Activated naive CD4-positive, alpha-beta T cell treated with anti-CD3 and anti-CD28 coated beads for 36 hours (primary cell): ENCODE results near the gene OR10AD1. TPM values are rescaled to one million over a fixed set of nuclear protein-coding genes. Genes with fewer than 3 reads are reported as not detected.
A peak's percentile ranks its signal among the peaks of the same experiment; 100 is the strongest.

Source experiments
- CTCF ChIA-PET: fragments of 350-600 bp; sonication (Branson Sonifier 250); formaldehyde crosslinking; loops from one replicate; lab custom pipeline; 2021; ENCODE audit warnings: antibody characterized with exemption; lab: Charles Lee
- DNase-seq: peaks from one replicate; pipeline ENCODE4 v3.0.0-alpha.2; 2020
- H3K27ac Mint-ChIP-seq: one replicate; pipeline ENCODE4 v1.8.0; 2021; ENCODE audit warnings: mild to moderate bottlenecking, mixed read lengths
- H3K27me3 Mint-ChIP-seq: one replicate; pipeline ENCODE4 v1.8.0; 2021; ENCODE audit warnings: low read depth, mixed read lengths
- H3K36me3 Mint-ChIP-seq: one replicate; pipeline ENCODE4 v1.8.0; 2021; ENCODE audit warnings: low read depth, mixed read lengths
- H3K4me1 Mint-ChIP-seq: one replicate; pipeline ENCODE4 v1.8.0; 2021; ENCODE audit warnings: low read depth, mixed read lengths
- H3K4me3 Mint-ChIP-seq: one replicate; pipeline ENCODE4 v1.8.0; 2021; ENCODE audit warnings: mild to moderate bottlenecking, moderate library complexity, mixed read lengths
- H3K9me3 Mint-ChIP-seq: one replicate; pipeline ENCODE4 v1.8.0; 2021; ENCODE audit warnings: mixed read lengths
- intact Hi-C: fragments of 100-400 bp; cut with micrococcal nuclease; formaldehyde crosslinking; loops from one replicate; pipeline ENCODE4 v1.15.1; 2023
- total RNA-seq, 2 experiments: library from RNA; stranded (reverse); gene quantifications; one replicate each; pipeline ENCODE4 v1.2.3, GENCODE V29; 2021

The OR10AD1 gene
- total RNA-seq, 2 experiments from 2014 or later: not detected

- H3K27ac Mint-ChIP-seq: no peak overlapping the region
- no peak for DNase-seq
- H3K27me3 Mint-ChIP-seq: peaks cover 7% of the 10 kb centered on the region
- H3K9me3 Mint-ChIP-seq: no peaks in the 10 kb centered on the region
- CTCF ChIA-PET: interaction anchor here (0.5 to 1.3 kb wide), 3 partner anchors 9 to 239 kb away, joined by 3 to 5 read pairs (median 4); no protein-coding TSS in a partner anchor
- H3K36me3 Mint-ChIP-seq: no peaks in the 10 kb centered on the region
- no peak overlapping the region for H3K4me3 Mint-ChIP-seq
- intact Hi-C loops: no loop called here
- H3K4me1 Mint-ChIP-seq: peaks cover 20% of the 10 kb centered on the region
Measured at GRCh38 chr12:48179466-48179865, 23.6 kb downstream of the OR10AD1 start.

- H3K4me3 Mint-ChIP-seq: no peak overlapping the region
- intact Hi-C loops: no loop called here
- no peak for DNase-seq
- H3K9me3 Mint-ChIP-seq: no peaks in the 10 kb centered on the region
- CTCF ChIA-PET: interaction anchor here (1.0 kb wide), 2 partner anchors 11 to 440 kb away, joined by 3 to 4 read pairs; no protein-coding TSS in a partner anchor
- peaks cover 18% of the 10 kb centered on the region for H3K4me1 Mint-ChIP-seq
- no peak overlapping the region for H3K27ac Mint-ChIP-seq
- peaks cover 2% of the 10 kb centered on the region for H3K27me3 Mint-ChIP-seq
- H3K36me3 Mint-ChIP-seq: no peaks in the 10 kb centered on the region
Measured at GRCh38 chr12:48177982-48178381, 25.1 kb downstream of the OR10AD1 start.

- intact Hi-C loops: no loop called here
- peaks cover 2% of the 10 kb centered on the region for H3K27me3 Mint-ChIP-seq
Measured at GRCh38 chr12:48176417-48176751, 26.7 kb downstream of the OR10AD1 start.

GRCh38 chr12:48175613-48176416 is 27.3 kb downstream of the OR10AD1 start:
- no peak overlapping the region for H3K27ac Mint-ChIP-seq
- intact Hi-C loops: no loop called here
- CTCF ChIA-PET: interaction anchor here (0.6 to 2.9 kb wide), 4 partner anchors 11 to 183 kb away, joined by 3 to 12 read pairs (median 4); no protein-coding TSS in a partner anchor
- H3K36me3 Mint-ChIP-seq: no peaks in the 10 kb centered on the region
- H3K4me3 Mint-ChIP-seq: peak overlapping the region; percentile 32
- H3K27me3 Mint-ChIP-seq: peaks cover 2% of the 10 kb centered on the region
- H3K9me3 Mint-ChIP-seq: no peaks in the 10 kb centered on the region
- no peak for DNase-seq
- peaks cover 8% of the 10 kb centered on the region for H3K4me1 Mint-ChIP-seq

More at GRCh38 chr12:48176417-48176751, 26.7 kb downstream of the OR10AD1 start:
- Mint-ChIP-seq H3K4me3 (no peak overlapping the region), H3K36me3 (no peaks in the 10 kb centered on the region), H3K27ac (no peak overlapping the region), H3K4me1 (peaks cover 8% of the 10 kb centered on the region), H3K9me3 (no peaks in the 10 kb centered on the region)
- no peak for DNase-seq
- CTCF ChIA-PET: interaction anchor here (0.6 to 2.9 kb wide), 4 partner anchors 11 to 182 kb away, joined by 3 to 12 read pairs (median 4); no protein-coding TSS in a partner anchor

- no peak overlapping the region for H3K27ac Mint-ChIP-seq
- H3K4me1 Mint-ChIP-seq: no peaks in the 10 kb centered on the region
- no peaks in the 10 kb centered on the region for H3K9me3 Mint-ChIP-seq
- H3K36me3 Mint-ChIP-seq: no peaks in the 10 kb centered on the region
- CTCF ChIA-PET: interaction anchor here (0.7 to 1.4 kb wide), 2 partner anchors 9 to 20 kb away, joined by 3 to 4 read pairs; no protein-coding TSS in a partner anchor
- DNase-seq: no peak
- H3K27me3 Mint-ChIP-seq: no peaks in the 10 kb centered on the region
- intact Hi-C loops: loop anchor here (5.0 to 10.0 kb wide), 2 partner anchors 222 to 424 kb away; no protein-coding TSS in a partner anchor
- no peak overlapping the region for H3K4me3 Mint-ChIP-seq
Measured at GRCh38 chr12:48169011-48169410, 34.1 kb downstream of the OR10AD1 start.

GRCh38 chr12:48165089-48165981 is 37.8 kb downstream of the OR10AD1 start:
- Mint-ChIP-seq H3K4me1 (peaks cover 9% of the 10 kb centered on the region), H3K27me3 (no peaks in the 10 kb centered on the region), H3K9me3 (no peaks in the 10 kb centered on the region), H3K36me3 (no peaks in the 10 kb centered on the region), H3K4me3 (no peak overlapping the region), H3K27ac (no peak overlapping the region)
- intact Hi-C loops: loop anchor here (1.0 to 10.0 kb wide), 7 partner anchors 81 to 450 kb away; partner anchors contain the start of genes TMEM106C and VDR
- peak; percentile 72 for DNase-seq
- CTCF ChIA-PET: interaction anchor here (0.6 to 2.7 kb wide), 16 partner anchors 11 to 693 kb away, joined by 3 to 12 read pairs (median 3); partner anchors contain the start of genes CCDC184 and TMEM106C

GRCh38 chr12:48164451-48164850 is 38.6 kb downstream of the OR10AD1 start:
- no peak overlapping the region for H3K4me3 Mint-ChIP-seq
- H3K27me3 Mint-ChIP-seq: no peaks in the 10 kb centered on the region
- no peaks in the 10 kb centered on the region for H3K36me3 Mint-ChIP-seq
- peaks cover 12% of the 10 kb centered on the region for H3K4me1 Mint-ChIP-seq
- H3K9me3 Mint-ChIP-seq: no peaks in the 10 kb centered on the region
- H3K27ac Mint-ChIP-seq: no peak overlapping the region
- CTCF ChIA-PET: interaction anchor here (0.6 to 2.7 kb wide), 11 partner anchors 12 to 422 kb away, joined by 3 to 12 read pairs (median 3); partner anchors contain the start of gene TMEM106C
- intact Hi-C loops: loop anchor here (2.0 to 10.0 kb wide), 2 partner anchors 326 to 420 kb away; no protein-coding TSS in a partner anchor
- no peak for DNase-seq

- Mint-ChIP-seq H3K36me3 (no peaks in the 10 kb centered on the region), H3K27ac (no peak overlapping the region), H3K4me1 (peaks cover 18% of the 10 kb centered on the region), H3K9me3 (no peaks in the 10 kb centered on the region), H3K27me3 (no peaks in the 10 kb centered on the region), H3K4me3 (no peak overlapping the region)
- intact Hi-C loops: loop anchor here (10.0 kb wide), 1 partner anchor 418 kb away; no protein-coding TSS in a partner anchor
- no peak for DNase-seq
- CTCF ChIA-PET: no interaction called here
Measured at GRCh38 chr12:48163150-48163747, 39.8 kb downstream of the OR10AD1 start.

GRCh38 chr12:48160807-48161206 is 42.3 kb downstream of the OR10AD1 start:
- Mint-ChIP-seq H3K36me3 (no peaks in the 10 kb centered on the region), H3K9me3 (no peaks in the 10 kb centered on the region), H3K4me1 (peaks cover 33% of the 10 kb centered on the region), H3K27ac (no peak overlapping the region), H3K27me3 (no peaks in the 10 kb centered on the region), H3K4me3 (no peak overlapping the region)
- CTCF ChIA-PET: interaction anchor here (1.0 to 1.8 kb wide), 3 partner anchors 22 to 418 kb away, joined by 3 read pairs; partner anchors contain the start of gene CCDC184
- DNase-seq: peak; percentile 14
- intact Hi-C loops: loop anchor here (10.0 kb wide), 1 partner anchor 416 kb away; no protein-coding TSS in a partner anchor

GRCh38 chr12:48160046-48160445 is 43.0 kb downstream of the OR10AD1 start:
- H3K4me1 Mint-ChIP-seq: peaks cover 33% of the 10 kb centered on the region
- no peaks in the 10 kb centered on the region for H3K27me3 Mint-ChIP-seq
- H3K27ac Mint-ChIP-seq: no peak overlapping the region
- no peaks in the 10 kb centered on the region for H3K9me3 Mint-ChIP-seq
- DNase-seq: no peak
- H3K4me3 Mint-ChIP-seq: no peak overlapping the region
- H3K36me3 Mint-ChIP-seq: no peaks in the 10 kb centered on the region
- CTCF ChIA-PET: interaction anchor here (0.6 to 1.8 kb wide), 6 partner anchors 9 to 418 kb away, joined by 3 read pairs; partner anchors contain the start of gene CCDC184
- intact Hi-C loops: loop anchor here (10.0 kb wide), 1 partner anchor 415 kb away; no protein-coding TSS in a partner anchor

GRCh38 chr12:48157889-48158370 is 45.2 kb downstream of the OR10AD1 start:
- peak; percentile 27 for DNase-seq
- Mint-ChIP-seq H3K9me3 (no peaks in the 10 kb centered on the region), H3K4me1 (peaks cover 44% of the 10 kb centered on the region), H3K27me3 (no peaks in the 10 kb centered on the region), H3K27ac (peak overlapping the region; percentile 96), H3K36me3 (peaks cover 2% of the 10 kb centered on the region), H3K4me3 (peak overlapping the region; percentile 93)
- CTCF ChIA-PET: interaction anchor here (0.9 to 2.2 kb wide), 9 partner anchors 8 to 415 kb away, joined by 3 to 7 read pairs (median 5); no protein-coding TSS in a partner anchor
- intact Hi-C loops: loop anchor here (1.0 to 2.0 kb wide), 10 partner anchors 25 to 558 kb away; partner anchors contain the start of genes CCDC184, CCNT1, PFKM and SENP1
